K562 (cell line): ENCODE data around the gene RNF32.
A peak's percentile ranks its signal among the peaks of the same experiment; 100 is the strongest.

Source experiments
- CREB1 ChIP-seq, 2 experiments: sonication (generic) in 1 of 2; formaldehyde crosslinking in 1 of 2; IDR thresholded peaks; 2 replicates each; pipeline versions ENCODE4 v1.6.1 to v1.8.0; 2012 to 2022; ENCODE audit warnings: inconsistent platforms in 1 of 2, mild to moderate bottlenecking in 1 of 2, missing genetic modification reagents in 1 of 2, moderate library complexity in 1 of 2
- ILF3 ChIP-seq: fragments of 450-650 bp; IDR thresholded peaks from 2 replicates; pipeline ENCODE4 v1.6.1; 2018; ENCODE audit warnings: antibody characterized with exemption, mild to moderate bottlenecking, moderate library complexity, borderline replicate concordance
- RBM25 ChIP-seq: fragments of 200-400 bp; formaldehyde crosslinking; IDR thresholded peaks from 2 replicates; pipeline ENCODE4 v1.6.1; 2018; ENCODE audit warnings: low read length, low read depth, moderate library complexity; ENCODE audit not compliant: severe bottlenecking

GRCh38 chr7:156640949-156641485 is 443 bp downstream of the RNF32 start:
- TF ChIP-seq CREB1 (IDR thresholded peaks at IDR 0.05) = no peak; the same call in 1 of the 2 replicates
- TF ChIP-seq CREB1 (CRISPR knock-in tag; IDR thresholded peaks at IDR 0.05) = 0 out of 2 replicates have a peak, but pooled peaks have one; percentile 2
- TF ChIP-seq RBM25 = no peak
- TF ChIP-seq ILF3 = no peak
